ENCODE measurements around the gene PA2G4. TPM values are rescaled to one million over a fixed set of nuclear protein-coding genes. Genes with fewer than 3 reads are reported as not detected.

Gene PA2G4
- total RNA-seq, 4 donors from 2014 or later = 79.6 to 104 (median 93.5) TPM

- Histone ChIP-seq H3K4me1 (peaks cover 0 to 30% (median 9%) of the 10 kb centered on the region in 4 donors), H3K36me3 (peaks cover 0 to 40% (median 5%) of the 10 kb centered on the region in 3 donors), H3K27me3 (no peaks in the 10 kb centered on the region), H3K27ac (peak overlapping the region; percentile 87 to 97 (median 94)), H3K4me3 (peak overlapping the region; percentile 41 to 91 (median 83)), H3K9me3 (no peaks in the 10 kb centered on the region)
- WGBS, 2 donors = 10% methylated on average over 13 of the region's 13 CpGs
- TF ChIP-seq EP300 (IDR thresholded peaks at IDR 0.05) (no peak), POLR2A (IDR thresholded peaks at IDR 0.05) (no peak)
- TF ChIP-seq, protein P1, sequence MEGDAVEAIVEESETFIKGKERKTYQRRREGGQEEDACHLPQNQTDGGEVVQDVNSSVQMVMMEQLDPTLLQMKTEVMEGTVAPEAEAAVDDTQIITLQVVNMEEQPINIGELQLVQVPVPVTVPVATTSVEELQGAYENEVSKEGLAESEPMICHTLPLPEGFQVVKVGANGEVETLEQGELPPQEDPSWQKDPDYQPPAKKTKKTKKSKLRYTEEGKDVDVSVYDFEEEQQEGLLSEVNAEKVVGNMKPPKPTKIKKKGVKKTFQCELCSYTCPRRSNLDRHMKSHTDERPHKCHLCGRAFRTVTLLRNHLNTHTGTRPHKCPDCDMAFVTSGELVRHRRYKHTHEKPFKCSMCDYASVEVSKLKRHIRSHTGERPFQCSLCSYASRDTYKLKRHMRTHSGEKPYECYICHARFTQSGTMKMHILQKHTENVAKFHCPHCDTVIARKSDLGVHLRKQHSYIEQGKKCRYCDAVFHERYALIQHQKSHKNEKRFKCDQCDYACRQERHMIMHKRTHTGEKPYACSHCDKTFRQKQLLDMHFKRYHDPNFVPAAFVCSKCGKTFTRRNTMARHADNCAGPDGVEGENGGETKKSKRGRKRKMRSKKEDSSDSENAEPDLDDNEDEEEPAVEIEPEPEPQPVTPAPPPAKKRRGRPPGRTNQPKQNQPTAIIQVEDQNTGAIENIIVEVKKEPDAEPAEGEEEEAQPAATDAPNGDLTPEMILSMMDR (IDR thresholded peaks at IDR 0.05) = no peak
- peak in 1 of 2 donors; percentile 26 for DNase-seq (ENCODE audit: low spot score in 2 of 2)
Measured at GRCh38 chr12:56118688-56119357, 14.5 kb downstream of the PA2G4 start.

DNA sequence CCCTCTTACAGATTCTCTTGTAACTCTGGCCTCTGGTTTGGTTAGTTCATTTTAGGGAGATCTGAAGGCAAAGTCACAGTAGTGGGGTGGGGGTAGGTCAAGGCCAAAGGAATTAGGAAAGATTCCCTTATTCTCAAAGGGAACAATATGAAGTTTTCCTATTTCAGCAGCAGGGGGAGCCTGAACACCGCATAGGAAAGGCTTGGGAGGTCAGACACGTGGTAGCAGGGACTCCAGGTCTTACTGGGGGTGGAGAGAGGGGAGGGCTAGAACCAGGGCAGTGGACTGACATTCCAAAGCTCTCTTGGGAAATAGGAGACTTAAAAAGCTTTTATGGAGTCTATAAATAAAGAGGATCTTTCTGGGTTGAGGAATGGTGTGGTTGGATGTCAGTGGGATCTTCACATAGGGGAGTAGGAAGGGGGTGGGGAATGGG is 15.0 kb downstream of the PA2G4 start:
- TF ChIP-seq POLR2A (IDR thresholded peaks at IDR 0.05) = no peak
- peak in 1 of 2 donors; percentile 50 for TF ChIP-seq EP300 (IDR thresholded peaks at IDR 0.05)
- TF ChIP-seq, protein P1 (IDR thresholded peaks at IDR 0.05) = peak; percentile 67 to 88 (median 77)
- Histone ChIP-seq H3K4me3 (peak overlapping the region in 1 of 4 donors; percentile 91), H3K4me1 (peaks cover 0 to 30% (median 9%) of the 10 kb centered on the region in 4 donors), H3K36me3 (peaks cover 0 to 40% (median 5%) of the 10 kb centered on the region in 3 donors), H3K27ac (peak overlapping the region; percentile 87 to 97 (median 94)), H3K9me3 (no peaks in the 10 kb centered on the region), H3K27me3 (no peaks in the 10 kb centered on the region)
- WGBS, 2 donors = 0% methylated on average over 2 of the region's 2 CpGs
- DNase-seq (ENCODE audit: low spot score in 2 of 2) = peak in 1 of 2 donors; percentile 59

DNA sequence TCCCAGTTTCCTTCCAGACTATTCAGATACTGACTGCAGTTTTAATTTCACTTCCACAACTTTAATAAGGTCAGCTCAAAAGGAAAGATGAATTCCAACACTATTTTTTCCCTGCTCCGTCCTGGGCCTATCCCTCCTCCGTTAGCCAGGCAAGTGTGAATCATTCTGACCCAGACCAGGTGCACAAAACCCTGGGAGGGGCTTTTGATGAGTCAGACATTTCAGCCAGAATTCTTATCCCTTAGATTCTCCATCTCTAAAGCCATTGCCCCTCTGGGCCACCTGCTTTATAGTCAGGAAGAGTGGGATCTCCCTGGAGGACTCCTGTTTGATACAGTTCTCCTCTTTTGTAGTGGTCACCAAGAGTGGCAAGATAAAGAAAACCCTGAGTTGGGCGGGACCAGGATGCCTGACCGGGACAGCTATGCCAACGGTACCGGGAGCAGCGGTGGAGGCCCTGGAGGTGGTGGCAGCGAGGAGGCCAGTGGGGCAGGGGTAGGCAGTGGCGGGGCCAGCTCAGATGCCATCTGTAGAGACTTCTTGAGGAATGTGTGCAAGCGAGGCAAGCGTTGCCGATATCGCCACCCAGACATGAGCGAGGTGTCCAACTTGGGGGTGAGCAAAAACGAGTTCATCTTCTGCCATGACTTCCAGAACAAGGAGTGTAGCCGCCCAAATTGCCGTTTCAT is 15.9 kb downstream of the PA2G4 start:
- Histone ChIP-seq H3K4me3 (no peak overlapping the region), H3K27me3 (no peaks in the 10 kb centered on the region), H3K9me3 (no peaks in the 10 kb centered on the region), H3K27ac (peak overlapping the region in 3 of 4 donors; percentile 5 to 97 (median 94)), H3K4me1 (peaks cover 0 to 28% (median 9%) of the 10 kb centered on the region in 4 donors), H3K36me3 (peaks cover 0 to 40% (median 5%) of the 10 kb centered on the region in 3 donors)
- no peak for DNase-seq (ENCODE audit: low spot score in 2 of 2)
- TF ChIP-seq POLR2A (IDR thresholded peaks at IDR 0.05) = no peak
- no peak for TF ChIP-seq EP300 (IDR thresholded peaks at IDR 0.05)
- TF ChIP-seq, protein P1 (IDR thresholded peaks at IDR 0.05) = no peak
- WGBS, 2 donors = 87 to 92% methylated on average over 17 of the region's 17 CpGs

DNA sequence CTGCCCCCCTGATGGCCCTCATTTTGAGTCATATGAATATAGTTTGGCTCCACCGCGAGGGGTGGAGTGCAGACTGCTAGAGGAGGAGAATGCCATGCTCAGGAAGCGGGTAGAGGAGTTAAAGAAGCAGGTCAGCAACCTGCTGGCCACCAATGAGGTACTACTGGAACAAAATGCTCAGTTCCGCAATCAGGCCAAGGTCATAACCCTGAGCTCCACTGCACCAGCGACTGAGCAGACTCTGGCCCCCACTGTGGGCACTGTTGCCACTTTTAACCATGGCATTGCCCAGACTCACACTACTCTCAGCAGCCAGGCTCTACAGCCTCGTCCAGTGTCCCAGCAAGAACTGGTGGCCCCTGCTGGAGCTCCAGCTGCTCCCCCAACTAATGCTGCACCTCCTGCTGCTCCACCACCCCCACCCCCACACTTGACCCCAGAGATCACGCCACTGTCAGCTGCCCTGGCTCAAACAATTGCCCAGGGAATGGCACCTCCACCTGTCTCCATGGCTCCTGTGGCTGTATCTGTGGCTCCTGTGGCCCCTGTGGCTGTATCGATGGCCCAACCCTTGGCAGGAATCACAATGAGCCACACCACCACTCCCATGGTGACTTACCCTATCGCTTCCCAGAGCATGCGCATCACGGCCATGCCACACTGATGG is 17.0 kb downstream of the PA2G4 start:
- Histone ChIP-seq H3K36me3 (peaks cover 0 to 40% (median 5%) of the 10 kb centered on the region in 3 donors), H3K9me3 (no peaks in the 10 kb centered on the region), H3K4me1 (peaks cover 0 to 29% (median 13%) of the 10 kb centered on the region in 4 donors), H3K4me3 (no peak overlapping the region), H3K27ac (no peak overlapping the region), H3K27me3 (no peaks in the 10 kb centered on the region)
- DNase-seq (ENCODE audit: low spot score in 2 of 2) = no peak
- TF ChIP-seq, protein P1 (IDR thresholded peaks at IDR 0.05) = no peak
- TF ChIP-seq EP300 (IDR thresholded peaks at IDR 0.05) (no peak), POLR2A (IDR thresholded peaks at IDR 0.05) (no peak)
- WGBS, 2 donors = 83 to 90% methylated on average over 8 to 11 of the region's 11 CpGs

Measured in tibial nerve (tissue), 4 donors.